Measurements from ENCODE around the gene CAMK1.

DNA sequence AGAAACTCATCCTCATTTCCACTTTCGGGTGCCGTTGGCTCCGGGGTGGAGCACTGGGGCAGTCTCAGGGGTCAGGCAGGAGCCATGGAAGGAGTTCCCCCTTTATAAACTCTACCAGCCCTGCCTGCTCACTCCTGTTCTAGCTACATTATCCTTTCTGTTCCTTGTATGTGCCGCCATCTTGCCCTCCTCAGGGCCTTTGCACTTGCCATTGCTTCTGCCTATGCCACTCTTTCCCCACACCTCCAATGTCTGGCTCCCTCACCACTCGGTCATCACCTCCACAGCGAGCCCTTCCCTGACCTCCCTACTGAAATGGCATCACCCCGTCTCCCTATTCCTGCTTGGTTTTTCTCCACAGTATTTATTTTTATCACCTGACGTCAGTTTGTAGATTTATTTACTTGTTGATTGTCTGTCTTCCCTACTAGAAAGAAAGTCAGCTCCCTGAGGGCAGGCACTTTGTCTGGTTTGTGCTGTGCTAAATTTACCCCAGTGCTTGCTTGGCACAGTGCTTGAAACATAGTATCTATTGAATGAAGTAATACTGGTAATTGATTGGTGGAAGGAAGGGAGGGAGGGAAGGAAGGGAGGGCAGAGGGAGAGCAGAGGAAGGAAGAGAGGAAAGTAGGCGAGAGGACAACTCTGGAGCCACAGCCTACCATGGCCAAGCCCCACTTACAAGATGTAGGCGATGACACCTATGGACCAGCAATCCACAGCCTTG lies 8.8 kb downstream of the CAMK1 start:
- TF ChIP-seq, protein P1, sequence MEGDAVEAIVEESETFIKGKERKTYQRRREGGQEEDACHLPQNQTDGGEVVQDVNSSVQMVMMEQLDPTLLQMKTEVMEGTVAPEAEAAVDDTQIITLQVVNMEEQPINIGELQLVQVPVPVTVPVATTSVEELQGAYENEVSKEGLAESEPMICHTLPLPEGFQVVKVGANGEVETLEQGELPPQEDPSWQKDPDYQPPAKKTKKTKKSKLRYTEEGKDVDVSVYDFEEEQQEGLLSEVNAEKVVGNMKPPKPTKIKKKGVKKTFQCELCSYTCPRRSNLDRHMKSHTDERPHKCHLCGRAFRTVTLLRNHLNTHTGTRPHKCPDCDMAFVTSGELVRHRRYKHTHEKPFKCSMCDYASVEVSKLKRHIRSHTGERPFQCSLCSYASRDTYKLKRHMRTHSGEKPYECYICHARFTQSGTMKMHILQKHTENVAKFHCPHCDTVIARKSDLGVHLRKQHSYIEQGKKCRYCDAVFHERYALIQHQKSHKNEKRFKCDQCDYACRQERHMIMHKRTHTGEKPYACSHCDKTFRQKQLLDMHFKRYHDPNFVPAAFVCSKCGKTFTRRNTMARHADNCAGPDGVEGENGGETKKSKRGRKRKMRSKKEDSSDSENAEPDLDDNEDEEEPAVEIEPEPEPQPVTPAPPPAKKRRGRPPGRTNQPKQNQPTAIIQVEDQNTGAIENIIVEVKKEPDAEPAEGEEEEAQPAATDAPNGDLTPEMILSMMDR (conservative IDR thresholded peaks at IDR 0.05): no peak
- no peak for TF ChIP-seq EZH2 (IDR thresholded peaks at IDR 0.05; ENCODE audit: low read depth)

Data from PC-9 (cell line).